AG04450 (cell line): ENCODE results near the gene MAD1L1. TPM values are rescaled to one million over a fixed set of nuclear protein-coding genes. Genes with fewer than 3 reads are reported as not detected.

Experiments
- CTCF ChIA-PET: fragments of 300-600, 350-600 bp; formaldehyde crosslinking; extraction: SDS; loops from one replicate; lab custom pipeline; 2022; ENCODE audit warnings: antibody characterized with exemption, inconsistent platforms; lab: Charles Lee
- POLR2A ChIA-PET: fragments of 350-600 bp; formaldehyde crosslinking; extraction: SDS; loops from one replicate; lab custom pipeline; 2021; ENCODE audit warnings: antibody characterized with exemption, inconsistent platforms; lab: Yijun Ruan, JAX
- DNase-seq: peaks from one replicate; pipeline ENCODE4 v3.0.0-alpha.2; 2011; ENCODE audit warnings: low read depth, low spot score
- H3K27ac ChIP-seq: one replicate; pipeline ENCODE4 v1.5.1; 2012; ENCODE audit warnings: low read depth, low read length, control low read depth
- H3K27me3 ChIP-seq: one replicate; pipeline ENCODE4 v1.6.0; 2012; ENCODE audit warnings: low read length; ENCODE audit not compliant: control insufficient read depth, insufficient read depth
- H3K4me3 ChIP-seq: 2 replicates; pipeline ENCODE4 v1.5.1; 2011; ENCODE audit warnings: mild to moderate bottlenecking, low read depth, low read length, control low read depth
- H3K9me3 ChIP-seq: 2 replicates; pipeline ENCODE4 v1.5.1; 2012; ENCODE audit warnings: low read length; ENCODE audit not compliant: control insufficient read depth, insufficient read depth
- polyA plus RNA-seq: library from polyadenylated mRNA; depleted of rRNA; stranded (reverse); fragments of >200 nt; gene quantifications from 2 replicates; pipeline ENCODE4 v1.2.3, GENCODE V29; 2011
- TF ChIP-seq, protein P1 (sequence below): IDR thresholded peaks from 2 replicates; pipeline ENCODE4 v1.5.1; 2011; ENCODE audit warnings: low read depth, low read length, control low read depth, inconsistent platforms

Gene MAD1L1
- polyA plus RNA-seq, 1 experiment, result 11.9 TPM

DNA sequence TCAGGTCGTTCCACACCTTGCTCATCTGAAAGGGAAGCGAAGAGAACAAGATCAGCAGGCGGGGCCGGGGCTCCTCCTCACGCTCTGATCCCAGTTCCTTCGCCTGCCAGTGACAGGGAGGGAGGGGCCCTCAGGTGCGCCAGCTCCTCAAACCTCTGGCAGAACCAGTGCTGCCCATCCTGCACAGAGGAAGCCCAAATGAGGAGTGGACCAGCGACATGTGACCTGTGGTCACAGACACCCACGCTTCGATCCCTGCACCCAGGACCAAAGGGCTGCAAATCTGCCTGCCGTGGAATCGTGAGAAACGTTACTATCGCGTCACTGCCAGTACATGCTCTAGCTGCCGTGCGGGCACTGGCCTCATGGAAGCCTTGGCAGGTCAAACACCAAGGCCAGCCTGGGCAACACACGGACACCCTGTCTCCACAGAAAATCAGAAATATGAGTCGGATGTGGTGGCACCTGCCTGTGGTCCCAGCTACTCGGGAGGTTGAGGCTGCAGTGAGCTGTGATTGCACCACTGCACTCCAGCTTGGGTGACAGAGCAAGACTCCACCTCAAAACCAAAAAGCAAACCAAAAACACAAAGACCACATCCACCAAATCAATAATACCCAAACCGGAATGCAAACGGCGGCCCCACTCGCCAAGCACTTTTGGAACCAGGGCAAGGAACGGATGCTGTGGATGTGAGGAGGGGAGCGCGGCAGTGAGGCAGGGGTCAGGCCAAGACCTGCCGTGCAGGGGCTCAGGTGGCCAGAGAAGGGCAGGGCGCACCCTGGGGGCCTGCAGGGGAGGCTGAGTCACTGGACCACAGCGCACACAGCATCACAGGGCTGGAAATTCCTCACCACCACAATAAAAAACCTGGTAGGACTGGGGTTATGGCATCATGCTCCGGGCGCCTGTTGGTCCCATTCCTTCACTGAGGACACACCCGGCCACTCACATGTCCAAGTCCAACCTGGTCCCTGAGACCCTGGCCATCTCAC, 22.7 kb upstream of the MAD1L1 start:
- CTCF ChIA-PET, result no interaction called here

DNA sequence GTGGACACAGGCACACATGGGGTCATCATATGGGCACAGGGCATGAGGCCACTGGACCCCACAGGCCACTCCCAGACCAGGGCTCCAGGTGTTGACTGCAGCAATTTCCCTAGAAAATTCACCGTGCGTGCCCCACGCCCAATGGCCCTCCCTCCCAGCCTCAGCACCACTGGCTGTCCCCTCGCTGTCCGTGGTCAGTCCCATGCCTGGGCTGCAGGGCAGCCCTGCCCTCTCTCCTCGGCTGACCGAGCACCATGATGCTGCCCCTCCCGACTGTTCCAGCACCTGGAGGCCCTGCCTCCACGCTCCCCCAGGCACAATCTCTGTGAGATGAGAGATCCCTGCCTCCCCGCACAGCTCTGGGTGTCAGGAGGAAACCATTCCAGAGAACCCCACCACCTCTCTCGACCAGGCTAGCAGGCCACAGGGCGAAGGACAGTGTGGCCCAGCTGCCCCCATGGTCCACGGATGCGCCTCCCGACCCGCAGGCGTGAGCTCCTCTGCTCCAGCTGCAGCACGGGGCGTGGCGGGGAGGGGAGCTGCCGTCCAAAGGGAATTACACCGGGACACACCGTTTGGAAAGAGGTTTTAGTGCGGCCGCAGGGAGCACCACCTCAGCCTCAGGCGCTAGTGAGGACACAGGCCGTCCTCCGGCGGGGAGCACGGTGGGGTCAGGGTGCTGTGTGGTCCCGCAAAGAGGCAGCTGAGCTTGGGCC, 21.8 kb upstream of the MAD1L1 start:
- POLR2A ChIA-PET, result interaction anchor here (0.6 kb wide), 1 partner anchor 12 kb away, joined by 3 read pairs; no protein-coding TSS in a partner anchor
- no peak for DNase-seq
- Histone ChIP-seq H3K27ac (no peak overlapping the region), H3K4me3 (no peak overlapping the region), H3K9me3 (no peaks in the 10 kb centered on the region; the same call in 1 of the 2 replicates), H3K27me3 (no peaks in the 10 kb centered on the region)
- CTCF ChIA-PET, result no interaction called here
- TF ChIP-seq, protein P1, sequence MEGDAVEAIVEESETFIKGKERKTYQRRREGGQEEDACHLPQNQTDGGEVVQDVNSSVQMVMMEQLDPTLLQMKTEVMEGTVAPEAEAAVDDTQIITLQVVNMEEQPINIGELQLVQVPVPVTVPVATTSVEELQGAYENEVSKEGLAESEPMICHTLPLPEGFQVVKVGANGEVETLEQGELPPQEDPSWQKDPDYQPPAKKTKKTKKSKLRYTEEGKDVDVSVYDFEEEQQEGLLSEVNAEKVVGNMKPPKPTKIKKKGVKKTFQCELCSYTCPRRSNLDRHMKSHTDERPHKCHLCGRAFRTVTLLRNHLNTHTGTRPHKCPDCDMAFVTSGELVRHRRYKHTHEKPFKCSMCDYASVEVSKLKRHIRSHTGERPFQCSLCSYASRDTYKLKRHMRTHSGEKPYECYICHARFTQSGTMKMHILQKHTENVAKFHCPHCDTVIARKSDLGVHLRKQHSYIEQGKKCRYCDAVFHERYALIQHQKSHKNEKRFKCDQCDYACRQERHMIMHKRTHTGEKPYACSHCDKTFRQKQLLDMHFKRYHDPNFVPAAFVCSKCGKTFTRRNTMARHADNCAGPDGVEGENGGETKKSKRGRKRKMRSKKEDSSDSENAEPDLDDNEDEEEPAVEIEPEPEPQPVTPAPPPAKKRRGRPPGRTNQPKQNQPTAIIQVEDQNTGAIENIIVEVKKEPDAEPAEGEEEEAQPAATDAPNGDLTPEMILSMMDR, result no peak

More for the DNA sequence above, 22.7 kb upstream of the MAD1L1 start:
- Histone ChIP-seq H3K27me3 (no peaks in the 10 kb centered on the region), H3K27ac (no peak overlapping the region), H3K4me3 (no peak overlapping the region), H3K9me3 (no peaks in the 10 kb centered on the region; the same call in 1 of the 2 replicates)
- POLR2A ChIA-PET, result no interaction called here
- TF ChIP-seq, protein P1, result no peak
- DNase-seq, result no peak

DNA sequence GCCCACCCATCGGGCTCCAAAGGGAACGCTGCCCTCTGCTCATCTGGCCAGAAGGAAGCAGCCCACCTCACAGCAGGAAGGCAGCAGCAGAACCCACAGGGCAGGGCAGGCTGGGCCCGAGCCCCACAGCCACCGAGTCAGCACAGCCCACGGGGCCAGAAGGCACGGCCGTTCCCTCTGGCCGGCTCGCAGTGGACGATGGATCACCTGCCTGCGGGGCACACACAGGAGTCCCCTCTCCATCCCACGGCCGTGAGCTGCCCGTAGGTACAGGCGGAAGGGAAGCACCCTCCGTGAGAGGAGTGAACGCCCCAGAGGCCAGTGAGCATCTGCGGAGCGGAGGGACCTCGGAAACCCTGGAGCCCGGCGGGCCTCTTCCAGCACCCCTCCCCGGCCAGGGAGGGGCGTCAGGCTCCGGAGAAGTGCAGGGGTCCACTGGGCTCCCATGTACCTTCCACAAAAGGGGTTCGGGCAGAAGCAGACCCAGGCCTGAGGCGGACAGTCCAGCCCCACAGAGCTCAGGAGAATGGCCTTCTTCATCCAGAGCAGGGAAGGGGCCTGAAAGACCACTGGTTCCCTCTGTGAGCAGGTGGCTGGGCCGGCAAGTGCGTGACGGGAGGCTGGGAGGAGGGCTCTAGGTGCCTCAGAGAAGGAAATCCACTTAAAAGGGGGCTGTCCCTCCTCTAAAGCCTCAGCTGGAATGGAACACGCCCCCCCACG, 20.9 kb upstream of the MAD1L1 start:
- H3K9me3 ChIP-seq, result no peaks in the 10 kb centered on the region; the same call in 1 of the 2 replicates
- DNase-seq, result no peak
- H3K27me3 ChIP-seq, result no peaks in the 10 kb centered on the region
- TF ChIP-seq, protein P1, result no peak
- H3K27ac ChIP-seq, result no peak overlapping the region
- ChIA-PET CTCF (no interaction called here), POLR2A (no interaction called here)
- H3K4me3 ChIP-seq, result no peak overlapping the region

DNA sequence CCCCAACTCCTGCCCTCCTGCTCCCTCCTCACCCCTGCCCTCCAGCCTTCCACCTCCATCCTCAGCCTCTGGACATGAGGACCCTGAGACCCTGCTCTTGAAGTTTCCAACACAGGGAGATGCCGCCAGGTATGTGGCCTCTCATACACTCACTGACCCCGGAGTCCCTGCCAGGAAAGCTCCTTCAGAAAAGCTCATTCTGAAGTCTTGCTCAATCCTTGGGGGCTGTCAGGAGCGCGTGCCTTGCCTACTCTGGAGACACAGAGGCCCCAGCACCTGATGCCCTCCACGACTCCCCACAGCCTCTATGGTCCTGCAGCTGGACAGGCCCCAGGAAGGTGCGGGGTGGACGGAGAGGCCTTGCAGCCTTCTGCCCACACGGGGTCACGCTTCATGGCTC, 20.3 kb upstream of the MAD1L1 start:
- Histone ChIP-seq H3K27ac (no peak overlapping the region), H3K27me3 (no peaks in the 10 kb centered on the region), H3K9me3 (no peaks in the 10 kb centered on the region; the same call in 1 of the 2 replicates), H3K4me3 (no peak overlapping the region)
- CTCF ChIA-PET, result no interaction called here
- POLR2A ChIA-PET, result no interaction called here
- no peak for DNase-seq
- TF ChIP-seq, protein P1, result no peak
